ENCODE measurements around the gene CDK4. TPM values are rescaled to one million over a fixed set of nuclear protein-coding genes. Genes with fewer than 3 reads are reported as not detected.

Gene CDK4
- total RNA-seq, 1 donor from 2014 or later, result 193 TPM

GRCh38 chr12:57727758-57728395, 24.2 kb downstream of the CDK4 start:
- no peaks in the 10 kb centered on the region for H3K36me3 Mint-ChIP-seq
- TF ChIP-seq CTCF (conservative IDR thresholded peaks at IDR 0.05), result no peak
- H3K27ac Mint-ChIP-seq, result no peak overlapping the region
- peaks cover 93% of the 10 kb centered on the region for H3K27me3 Mint-ChIP-seq
- H3K9me3 Mint-ChIP-seq, result no peaks in the 10 kb centered on the region
- DNase-seq (ENCODE audit: extremely low spot score, unreplicated experiment), result no peak
- peak overlapping the region; percentile 59 for H3K4me3 Mint-ChIP-seq
- H3K4me1 Mint-ChIP-seq (ENCODE audit: unreplicated experiment), result no peaks in the 10 kb centered on the region

GRCh38 chr12:57726884-57727757, 25.0 kb downstream of the CDK4 start:
- Mint-ChIP-seq H3K36me3 (no peaks in the 10 kb centered on the region), H3K27me3 (peaks cover 85% of the 10 kb centered on the region), H3K9me3 (no peaks in the 10 kb centered on the region), H3K4me1 (ENCODE audit: unreplicated experiment) (no peaks in the 10 kb centered on the region), H3K27ac (no peak overlapping the region), H3K4me3 (peak overlapping the region; percentile 65)
- DNase-seq (ENCODE audit: extremely low spot score, unreplicated experiment), result peak; percentile 69
- TF ChIP-seq CTCF (conservative IDR thresholded peaks at IDR 0.05), result peak; percentile 37

- Mint-ChIP-seq H3K9me3 (no peaks in the 10 kb centered on the region), H3K4me1 (ENCODE audit: unreplicated experiment) (no peaks in the 10 kb centered on the region), H3K4me3 (peak overlapping the region; percentile 94), H3K27me3 (peaks cover 77% of the 10 kb centered on the region), H3K27ac (peak overlapping the region; percentile 84), H3K36me3 (peaks cover 7% of the 10 kb centered on the region)
- peak; percentile 80 for TF ChIP-seq CTCF (conservative IDR thresholded peaks at IDR 0.05)
- DNase-seq (ENCODE audit: extremely low spot score, unreplicated experiment), result peak; percentile 83
Observed at GRCh38 chr12:57726151-57726883, 25.8 kb downstream of the CDK4 start.

GRCh38 chr12:57725851-57726150, 26.3 kb downstream of the CDK4 start:
- peaks cover 72% of the 10 kb centered on the region for H3K27me3 Mint-ChIP-seq
- no peak for DNase-seq (ENCODE audit: extremely low spot score, unreplicated experiment)
- no peaks in the 10 kb centered on the region for H3K9me3 Mint-ChIP-seq
- peak overlapping the region; percentile 84 for H3K27ac Mint-ChIP-seq
- H3K36me3 Mint-ChIP-seq, result peaks cover 7% of the 10 kb centered on the region
- no peak for TF ChIP-seq CTCF (conservative IDR thresholded peaks at IDR 0.05)
- H3K4me1 Mint-ChIP-seq (ENCODE audit: unreplicated experiment), result no peaks in the 10 kb centered on the region
- peak overlapping the region; percentile 94 for H3K4me3 Mint-ChIP-seq

- Mint-ChIP-seq H3K9me3 (no peaks in the 10 kb centered on the region), H3K4me3 (peak overlapping the region; percentile 62), H3K4me1 (ENCODE audit: unreplicated experiment) (no peaks in the 10 kb centered on the region), H3K36me3 (peaks cover 7% of the 10 kb centered on the region), H3K27ac (peak overlapping the region; percentile 61), H3K27me3 (peaks cover 66% of the 10 kb centered on the region)
- peak; percentile 37 for DNase-seq (ENCODE audit: extremely low spot score, unreplicated experiment)
- no peak for TF ChIP-seq CTCF (conservative IDR thresholded peaks at IDR 0.05)
Observed at GRCh38 chr12:57724936-57725740, 27.0 kb downstream of the CDK4 start.
